ENCODE measurements around the gene TJP1. TPM values are rescaled to one million over a fixed set of nuclear protein-coding genes. Genes with fewer than 3 reads are reported as not detected.
"Not testable (repeated sequence)": the region's sequence is repeated elsewhere in the genome, so short reads cannot be mapped to it uniquely, and the experiment has no call there.

The TJP1 gene
- total RNA-seq, 1 experiment from 2014 or later, result 49.1 TPM

GRCh38 chr15:29749365-29750086 is 72.7 kb downstream of the TJP1 start:
- Histone ChIP-seq H3K9me3 (no peaks in the 10 kb centered on the region), H3K4me3 (no peak overlapping the region), H3K36me3 (peaks cover 10% of the 10 kb centered on the region), H3K27me3 (no peaks in the 10 kb centered on the region)
- DNase-seq, result no peak

- DNase-seq, result no peak
- H3K4me3 ChIP-seq, result no peak overlapping the region
- peaks cover 7% of the 10 kb centered on the region for H3K36me3 ChIP-seq
- H3K27me3 ChIP-seq, result no peaks in the 10 kb centered on the region
- H3K9me3 ChIP-seq, result no peaks in the 10 kb centered on the region
Measured at GRCh38 chr15:29747837-29748417, 74.3 kb downstream of the TJP1 start.

- no peak for DNase-seq
- Histone ChIP-seq H3K36me3 (peaks cover 33% of the 10 kb centered on the region), H3K9me3 (no peaks in the 10 kb centered on the region), H3K27me3 (no peaks in the 10 kb centered on the region), H3K4me3 (no peak overlapping the region)
Measured at GRCh38 chr15:29743475-29743874, 78.8 kb downstream of the TJP1 start.

- H3K4me3 ChIP-seq, result no peak overlapping the region
- H3K36me3 ChIP-seq, result peaks cover 49% of the 10 kb centered on the region
- H3K9me3 ChIP-seq, result no peaks in the 10 kb centered on the region
- DNase-seq, result no peak
- H3K27me3 ChIP-seq, result no peaks in the 10 kb centered on the region
Measured at GRCh38 chr15:29740692-29741311, 81.5 kb downstream of the TJP1 start.

GRCh38 chr15:29736744-29737020 is 85.6 kb downstream of the TJP1 start:
- DNase-seq, result peak; percentile 55
- Histone ChIP-seq H3K9me3 (no peaks in the 10 kb centered on the region), H3K36me3 (peaks cover 74% of the 10 kb centered on the region), H3K27me3 (no peaks in the 10 kb centered on the region), H3K4me3 (no peak overlapping the region)

DNA sequence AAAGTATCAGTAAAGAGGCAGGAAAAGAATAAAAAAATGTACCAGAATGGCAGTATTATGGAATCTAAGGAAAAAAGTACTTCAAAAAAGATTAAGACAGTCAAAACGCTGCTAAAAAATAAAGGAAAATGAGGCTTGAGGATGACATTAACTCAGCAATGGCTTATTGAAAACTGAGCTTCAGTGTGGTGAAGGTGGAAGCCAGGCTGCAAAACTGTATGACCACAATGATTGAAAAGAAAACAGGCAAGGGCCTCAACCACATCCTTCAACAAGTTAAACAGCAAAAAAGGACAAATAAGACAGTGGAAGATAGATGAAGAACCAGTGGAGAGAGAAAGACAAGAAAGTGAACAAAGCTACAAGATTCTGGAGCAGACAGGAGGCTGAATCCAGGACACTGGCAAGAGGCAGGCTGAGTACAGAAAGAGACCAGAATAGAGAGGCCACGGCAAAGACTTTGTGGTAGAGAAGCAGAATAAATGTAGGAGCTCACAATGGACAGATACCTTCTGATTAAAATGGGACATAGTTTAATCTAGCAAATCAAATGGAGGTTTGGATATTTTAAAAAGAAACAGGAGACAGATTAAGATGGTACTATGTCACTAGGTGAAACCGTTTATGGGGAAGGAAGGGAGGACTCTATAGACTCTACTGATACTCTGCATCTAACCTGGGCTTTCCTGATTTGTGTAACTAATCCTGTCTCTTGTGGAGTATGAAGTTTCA is 86.1 kb downstream of the TJP1 start:
- H3K36me3 ChIP-seq, result peaks cover 72% of the 10 kb centered on the region
- no peak overlapping the region for H3K4me3 ChIP-seq
- no peak for DNase-seq
- no peaks in the 10 kb centered on the region for H3K9me3 ChIP-seq
- H3K27me3 ChIP-seq, result no peaks in the 10 kb centered on the region

GRCh38 chr15:29734917-29735572 is 87.2 kb downstream of the TJP1 start:
- Histone ChIP-seq H3K9me3 (no peaks in the 10 kb centered on the region), H3K4me3 (no peak overlapping the region), H3K27me3 (no peaks in the 10 kb centered on the region), H3K36me3 (peaks cover 66% of the 10 kb centered on the region)
- peak; percentile 31 for DNase-seq

DNA sequence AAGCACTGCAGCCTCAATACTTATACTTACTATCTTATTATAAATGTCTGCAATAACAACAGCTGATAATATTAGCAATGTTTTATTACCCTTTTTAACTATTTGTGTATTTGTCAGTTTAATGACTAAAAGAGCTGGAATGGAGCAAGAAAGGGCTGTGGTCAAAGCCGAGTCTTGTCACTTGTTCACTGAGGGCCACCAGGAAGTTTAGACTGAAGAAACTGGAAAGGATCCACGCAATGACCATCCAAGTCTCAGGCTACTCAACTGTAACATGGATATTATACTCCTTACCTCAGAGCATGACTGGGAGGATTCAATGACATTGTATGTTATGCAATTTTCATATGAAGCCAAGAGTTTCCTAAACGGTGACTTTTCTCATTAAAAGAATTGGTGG is 90.4 kb downstream of the TJP1 start:
- Histone ChIP-seq H3K4me3 (no peak overlapping the region), H3K9me3 (no peaks in the 10 kb centered on the region), H3K27me3 (no peaks in the 10 kb centered on the region), H3K36me3 (peaks cover 78% of the 10 kb centered on the region)
- DNase-seq, result no peak

DNA sequence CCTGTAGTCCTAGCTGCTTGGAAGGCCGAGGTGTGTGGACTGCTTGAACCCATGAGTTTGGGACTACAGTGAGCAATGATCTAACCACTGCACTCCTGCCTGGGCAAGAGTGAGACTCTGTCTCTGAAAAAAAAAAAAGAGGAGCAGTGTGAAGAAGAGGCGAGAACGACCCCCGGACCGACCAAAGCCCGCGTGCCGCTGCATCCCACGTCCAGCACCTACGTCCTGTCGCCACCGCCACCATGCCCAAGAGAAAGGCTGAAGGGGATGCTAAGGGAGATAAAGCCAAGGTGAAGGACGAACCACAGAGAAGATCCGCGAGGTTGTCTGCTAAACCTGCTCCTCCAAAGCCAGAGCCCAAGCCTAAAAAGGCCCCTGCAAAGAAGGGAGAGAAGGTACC is 91.8 kb downstream of the TJP1 start:
- not testable (repeated sequence) for H3K27me3 ChIP-seq
- H3K36me3 ChIP-seq, result peaks cover 78% of the 10 kb centered on the region

GRCh38 chr15:29728418-29728817 is 93.8 kb downstream of the TJP1 start:
- H3K4me3 ChIP-seq, result no peak overlapping the region
- H3K36me3 ChIP-seq, result peaks cover 83% of the 10 kb centered on the region
- H3K9me3 ChIP-seq, result no peaks in the 10 kb centered on the region
- DNase-seq, result peak; percentile 3
- no peaks in the 10 kb centered on the region for H3K27me3 ChIP-seq

More for the DNA sequence above, 91.8 kb downstream of the TJP1 start:
- DNase-seq, H3K4me3 ChIP-seq, H3K9me3 ChIP-seq: not testable (repeated sequence)

- Histone ChIP-seq H3K4me3 (no peak overlapping the region), H3K27me3 (no peaks in the 10 kb centered on the region), H3K36me3 (peaks cover 83% of the 10 kb centered on the region), H3K9me3 (no peaks in the 10 kb centered on the region)
- DNase-seq, result no peak
Measured at GRCh38 chr15:29727871-29728270, 94.4 kb downstream of the TJP1 start.

GRCh38 chr15:29726553-29726952 is 95.7 kb downstream of the TJP1 start:
- Histone ChIP-seq H3K27me3 (no peaks in the 10 kb centered on the region), H3K9me3 (no peaks in the 10 kb centered on the region), H3K36me3 (peaks cover 84% of the 10 kb centered on the region), H3K4me3 (no peak overlapping the region)
- DNase-seq, result no peak

- H3K36me3 ChIP-seq, result peaks cover 95% of the 10 kb centered on the region
Measured at GRCh38 chr15:29724026-29724425, 98.2 kb downstream of the TJP1 start.

DNA sequence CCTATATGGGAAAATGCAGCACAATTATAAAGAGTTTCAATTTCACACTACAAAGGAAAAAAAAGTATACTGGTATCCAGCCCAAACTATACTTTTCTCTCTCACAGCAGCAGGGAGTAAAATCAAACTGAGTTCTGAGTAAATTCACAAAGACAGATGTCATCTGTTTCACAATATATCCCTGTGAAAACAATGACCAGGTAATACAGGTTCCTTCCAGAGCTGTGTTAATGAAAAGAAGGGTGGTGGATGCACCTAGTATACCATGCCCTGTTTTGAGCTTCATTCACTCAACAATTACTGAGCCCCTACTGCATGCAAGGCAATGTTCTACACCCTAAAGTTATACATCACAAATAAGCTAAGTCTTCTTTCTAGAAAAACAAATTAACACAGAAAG is 108.5 kb downstream of the TJP1 start:
- peaks cover 69% of the 10 kb centered on the region for H3K36me3 ChIP-seq

More at GRCh38 chr15:29724026-29724425, 98.2 kb downstream of the TJP1 start:
- no peak for DNase-seq
- Histone ChIP-seq H3K9me3 (no peaks in the 10 kb centered on the region), H3K4me3 (no peak overlapping the region), H3K27me3 (no peaks in the 10 kb centered on the region)

DNA sequence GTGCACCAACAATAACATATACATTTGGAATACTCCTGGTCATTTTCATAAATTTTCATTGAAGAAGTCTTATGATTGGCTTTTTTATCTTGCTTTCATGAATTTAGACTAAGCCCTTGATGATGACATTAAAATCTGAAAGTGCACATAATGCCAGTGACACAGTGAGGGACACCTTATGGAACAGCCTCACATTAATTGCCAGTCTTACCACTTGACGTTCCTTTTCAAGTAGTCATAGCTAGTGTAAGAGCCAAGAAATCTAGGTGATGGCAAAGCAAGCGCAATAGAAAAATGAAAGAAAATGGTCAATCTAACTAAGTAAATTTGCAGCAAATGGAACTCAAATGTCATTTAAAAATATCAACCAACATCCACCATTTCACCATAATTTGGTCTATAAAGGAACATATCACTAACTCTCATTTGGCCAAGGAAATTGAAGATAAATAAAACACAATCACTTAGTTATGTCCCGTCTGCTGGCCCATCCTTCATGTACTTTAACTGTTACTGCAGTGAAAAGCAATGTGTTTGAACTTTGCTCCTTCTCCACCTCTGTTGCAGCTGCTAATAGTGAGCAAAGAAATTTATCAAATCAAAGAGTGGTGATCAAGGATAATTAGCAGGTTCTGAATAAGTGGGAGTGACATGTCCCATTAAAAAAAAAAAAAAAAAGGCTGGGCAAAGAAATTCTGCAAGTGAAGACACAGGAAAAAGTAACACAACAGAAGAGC is 110.0 kb downstream of the TJP1 start:
- Histone ChIP-seq H3K27me3 (no peaks in the 10 kb centered on the region), H3K36me3 (peaks cover 67% of the 10 kb centered on the region), H3K4me3 (no peak overlapping the region), H3K9me3 (no peaks in the 10 kb centered on the region)
- no peak for DNase-seq

More for the DNA sequence above, 108.5 kb downstream of the TJP1 start:
- Histone ChIP-seq H3K27me3 (no peaks in the 10 kb centered on the region), H3K4me3 (no peak overlapping the region), H3K9me3 (no peaks in the 10 kb centered on the region)
- no peak for DNase-seq

- no peak overlapping the region for H3K4me3 ChIP-seq
- H3K27me3 ChIP-seq, result no peaks in the 10 kb centered on the region
- H3K36me3 ChIP-seq, result peaks cover 67% of the 10 kb centered on the region
- no peaks in the 10 kb centered on the region for H3K9me3 ChIP-seq
- no peak for DNase-seq
Measured at GRCh38 chr15:29711531-29711930, 110.7 kb downstream of the TJP1 start.
